BLaER1 (cell line): ENCODE data around the gene TMEM108.

ENCODE experiments used
- H3K27ac ChIP-seq: shearing (Covaris generic); formaldehyde crosslinking; 2 replicates; pipeline ENCODE4 v1.8.1; 2022
- H3K27me3 ChIP-seq: shearing (Covaris generic); formaldehyde crosslinking; 2 replicates; pipeline ENCODE4 v1.8.1; 2022
- H3K36me3 ChIP-seq: shearing (Covaris generic); formaldehyde crosslinking; 2 replicates; pipeline ENCODE4 v1.8.1; 2022
- H3K4me1 ChIP-seq: shearing (Covaris generic); formaldehyde crosslinking; 2 replicates; pipeline ENCODE4 v1.8.1; 2022
- H3K4me2 ChIP-seq: shearing (Covaris generic); formaldehyde crosslinking; 2 replicates; pipeline ENCODE4 v1.8.1; 2022
- H3K4me3 ChIP-seq: shearing (Covaris generic); formaldehyde crosslinking; 2 replicates; pipeline ENCODE4 v1.8.1; 2022
- H3K9ac ChIP-seq: shearing (Covaris generic); formaldehyde crosslinking; 2 replicates; pipeline ENCODE4 v1.8.1; 2022
- H3K9me3 ChIP-seq: shearing (Covaris generic); formaldehyde crosslinking; 2 replicates; pipeline ENCODE4 v1.8.1; 2022
- H4K20me1 ChIP-seq: shearing (Covaris generic); formaldehyde crosslinking; 2 replicates; pipeline ENCODE4 v1.8.1; 2022
- Cebpa-rat ChIP-seq: shearing (Covaris generic); IDR thresholded peaks from 2 replicates; pipeline ENCODE4 v1.8.1; 2022

Gene TMEM108

GRCh38 chr3:133439563-133439962 lies 401.4 kb downstream of the TMEM108 start:
- no peaks in the 10 kb centered on the region for H3K27me3 ChIP-seq
- no peak overlapping the region for H3K4me3 ChIP-seq
- H4K20me1 ChIP-seq, result no peaks in the 10 kb centered on the region
- no peaks in the 10 kb centered on the region for H3K36me3 ChIP-seq
- peaks cover 11% of the 10 kb centered on the region for H3K4me1 ChIP-seq
- no peak overlapping the region for H3K27ac ChIP-seq
- H3K4me2 ChIP-seq, result no peak overlapping the region
- no peak overlapping the region for H3K9ac ChIP-seq
- TF ChIP-seq Cebpa-rat, result no peak
- H3K9me3 ChIP-seq, result peaks cover 16% of the 10 kb centered on the region

- Histone ChIP-seq H3K27ac (no peak overlapping the region), H4K20me1 (no peaks in the 10 kb centered on the region), H3K4me2 (no peak overlapping the region), H3K4me1 (peaks cover 11% of the 10 kb centered on the region), H3K4me3 (no peak overlapping the region), H3K27me3 (no peaks in the 10 kb centered on the region), H3K36me3 (no peaks in the 10 kb centered on the region), H3K9ac (no peak overlapping the region), H3K9me3 (peaks cover 16% of the 10 kb centered on the region)
- TF ChIP-seq Cebpa-rat, result no peak
Observed at GRCh38 chr3:133440652-133441051, 402.5 kb downstream of the TMEM108 start.

- Histone ChIP-seq H3K27ac (peak overlapping the region; percentile 81), H3K36me3 (no peaks in the 10 kb centered on the region), H4K20me1 (no peaks in the 10 kb centered on the region), H3K4me2 (peak overlapping the region; percentile 84), H3K4me3 (peak overlapping the region; percentile 51), H3K27me3 (no peaks in the 10 kb centered on the region), H3K9me3 (peaks cover 16% of the 10 kb centered on the region), H3K4me1 (peaks cover 11% of the 10 kb centered on the region), H3K9ac (peak overlapping the region; percentile 70; the same call in 1 of the 2 replicates)
- no peak for TF ChIP-seq Cebpa-rat
Observed at GRCh38 chr3:133441867-133442270, 403.7 kb downstream of the TMEM108 start.

GRCh38 chr3:133442518-133442917 lies 404.3 kb downstream of the TMEM108 start:
- no peak overlapping the region for H3K9ac ChIP-seq
- H3K36me3 ChIP-seq, result no peaks in the 10 kb centered on the region
- H3K4me1 ChIP-seq, result peaks cover 11% of the 10 kb centered on the region
- H3K27me3 ChIP-seq, result no peaks in the 10 kb centered on the region
- H3K9me3 ChIP-seq, result peaks cover 16% of the 10 kb centered on the region
- H3K4me2 ChIP-seq, result peak overlapping the region; percentile 84
- H4K20me1 ChIP-seq, result no peaks in the 10 kb centered on the region
- H3K27ac ChIP-seq, result no peak overlapping the region
- H3K4me3 ChIP-seq, result no peak overlapping the region
- no peak for TF ChIP-seq Cebpa-rat

- Histone ChIP-seq H3K4me2 (no peak overlapping the region), H3K9me3 (peaks cover 16% of the 10 kb centered on the region), H3K4me3 (no peak overlapping the region), H3K27ac (no peak overlapping the region), H3K36me3 (no peaks in the 10 kb centered on the region), H3K27me3 (no peaks in the 10 kb centered on the region), H3K4me1 (peaks cover 11% of the 10 kb centered on the region), H4K20me1 (no peaks in the 10 kb centered on the region), H3K9ac (no peak overlapping the region)
- TF ChIP-seq Cebpa-rat, result no peak
Observed at GRCh38 chr3:133443649-133444422, 405.6 kb downstream of the TMEM108 start.

- H3K27ac ChIP-seq, result no peak overlapping the region
- no peak overlapping the region for H3K4me2 ChIP-seq
- H3K9me3 ChIP-seq, result peaks cover 16% of the 10 kb centered on the region
- no peak for TF ChIP-seq Cebpa-rat
- H3K36me3 ChIP-seq, result no peaks in the 10 kb centered on the region
- H3K9ac ChIP-seq, result no peak overlapping the region
- H3K4me3 ChIP-seq, result no peak overlapping the region
- H3K27me3 ChIP-seq, result no peaks in the 10 kb centered on the region
- no peaks in the 10 kb centered on the region for H4K20me1 ChIP-seq
- H3K4me1 ChIP-seq, result peaks cover 11% of the 10 kb centered on the region
Observed at GRCh38 chr3:133444423-133444774, 406.2 kb downstream of the TMEM108 start.

GRCh38 chr3:133445108-133445507 lies 406.9 kb downstream of the TMEM108 start:
- Histone ChIP-seq H3K9me3 (peaks cover 12% of the 10 kb centered on the region), H3K9ac (no peak overlapping the region), H3K36me3 (no peaks in the 10 kb centered on the region), H3K4me1 (peaks cover 11% of the 10 kb centered on the region), H4K20me1 (no peaks in the 10 kb centered on the region), H3K4me3 (no peak overlapping the region), H3K4me2 (no peak overlapping the region), H3K27ac (no peak overlapping the region), H3K27me3 (no peaks in the 10 kb centered on the region)
- TF ChIP-seq Cebpa-rat, result no peak
